Astrocyte (in vitro differentiated cells and primary cell): ENCODE results near the gene ZNF471. TPM values are rescaled to one million over a fixed set of nuclear protein-coding genes. Genes with fewer than 3 reads are reported as not detected.

ENCODE experiments used
- DNase-seq: peaks from one replicate; pipeline ENCODE4 v3.0.0-alpha.2; 2010; ENCODE audit warnings: low read depth
- FAIRE-seq: peaks from 2 replicates; lab custom pipeline; 2011; peaks lifted over from hg19 to GRCh38; lab: Jason Lieb, UNC
- H2AFZ ChIP-seq: 2 replicates; pipeline ENCODE4 v1.6.0; 2012; ENCODE audit warnings: low read depth, low read length, inconsistent platforms
- H3K27ac ChIP-seq: 2 replicates; pipeline ENCODE4 v1.5.1; 2011; ENCODE audit warnings: low read depth, low read length, inconsistent platforms
- H3K27me3 ChIP-seq: 2 replicates; pipeline ENCODE4 v1.6.0; 2011; ENCODE audit warnings: low read length, inconsistent platforms; ENCODE audit not compliant: insufficient read depth
- H3K36me3 ChIP-seq: 2 replicates; pipeline ENCODE4 v1.5.1; 2011; ENCODE audit warnings: low read length, inconsistent platforms; ENCODE audit not compliant: insufficient read depth
- H3K4me1 ChIP-seq: 2 replicates; pipeline ENCODE4 v1.5.1; 2011; ENCODE audit warnings: low read length, inconsistent platforms; ENCODE audit not compliant: insufficient read depth
- H3K4me2 ChIP-seq: 2 replicates; pipeline ENCODE4 v1.6.0; 2012; ENCODE audit warnings: low read length, inconsistent platforms
- H3K4me3 ChIP-seq: 2 replicates; pipeline ENCODE4 v1.5.1; 2011; ENCODE audit warnings: low read depth, mild to moderate bottlenecking, low read length, inconsistent platforms; ENCODE audit not compliant: insufficient read depth
- H3K79me2 ChIP-seq: 2 replicates; pipeline ENCODE4 v1.6.0; 2012; ENCODE audit warnings: mild to moderate bottlenecking, low read length, inconsistent platforms; ENCODE audit not compliant: insufficient read depth
- H3K9ac ChIP-seq: 2 replicates; pipeline ENCODE4 v1.6.0; 2012; ENCODE audit warnings: mild to moderate bottlenecking, low read length, inconsistent platforms
- H3K9me3 ChIP-seq: 2 replicates; pipeline ENCODE4 v1.5.1; 2012; ENCODE audit warnings: low read depth, mild to moderate bottlenecking, low read length, inconsistent platforms; ENCODE audit not compliant: insufficient read depth
- H4K20me1 ChIP-seq: 2 replicates; pipeline ENCODE4 v1.6.0; 2012; ENCODE audit warnings: low read length, inconsistent platforms; ENCODE audit not compliant: insufficient read depth
- H3K27ac Mint-ChIP-seq: one replicate; pipeline ENCODE4 v1.8.0; 2021; ENCODE audit warnings: mild to moderate bottlenecking, mixed read lengths; ENCODE audit not compliant: unreplicated experiment
- H3K27me3 Mint-ChIP-seq: one replicate; pipeline ENCODE4 v1.8.0; 2021; ENCODE audit warnings: low read depth, mixed read lengths; ENCODE audit not compliant: unreplicated experiment
- H3K36me3 Mint-ChIP-seq: one replicate; pipeline ENCODE4 v1.8.0; 2021; ENCODE audit warnings: low read depth, mixed read lengths; ENCODE audit not compliant: unreplicated experiment
- H3K4me1 Mint-ChIP-seq: one replicate; pipeline ENCODE4 v1.8.0; 2021; ENCODE audit warnings: low read depth, mixed read lengths; ENCODE audit not compliant: unreplicated experiment
- H3K4me3 Mint-ChIP-seq: one replicate; pipeline ENCODE4 v1.8.0; 2021; ENCODE audit warnings: mild to moderate bottlenecking, moderate library complexity, mixed read lengths; ENCODE audit not compliant: unreplicated experiment
- H3K9me3 Mint-ChIP-seq: one replicate; pipeline ENCODE4 v1.8.0; 2021; ENCODE audit warnings: mild to moderate bottlenecking, mixed read lengths; ENCODE audit not compliant: unreplicated experiment
- EZH2 ChIP-seq: IDR thresholded peaks from 2 replicates; pipeline ENCODE4 v1.6.1; 2012; ENCODE audit warnings: mild to moderate bottlenecking, low read length, inconsistent platforms; ENCODE audit not compliant: insufficient read depth
- total RNA-seq: library from RNA; stranded (reverse); gene quantifications from 2 replicates; pipeline ENCODE4 v1.2.1, GENCODE V29; 2021
- TF ChIP-seq, protein P1 (sequence below): IDR thresholded peaks from 2 replicates; pipeline ENCODE4 v1.5.1; 2011; ENCODE audit warnings: low read depth, mild to moderate bottlenecking, inconsistent platforms, low read length, moderate library complexity; ENCODE audit not compliant: insufficient read depth

ZNF471 gene
- total RNA-seq, 1 donor from 2014 or later = 0.77 TPM

DNA sequence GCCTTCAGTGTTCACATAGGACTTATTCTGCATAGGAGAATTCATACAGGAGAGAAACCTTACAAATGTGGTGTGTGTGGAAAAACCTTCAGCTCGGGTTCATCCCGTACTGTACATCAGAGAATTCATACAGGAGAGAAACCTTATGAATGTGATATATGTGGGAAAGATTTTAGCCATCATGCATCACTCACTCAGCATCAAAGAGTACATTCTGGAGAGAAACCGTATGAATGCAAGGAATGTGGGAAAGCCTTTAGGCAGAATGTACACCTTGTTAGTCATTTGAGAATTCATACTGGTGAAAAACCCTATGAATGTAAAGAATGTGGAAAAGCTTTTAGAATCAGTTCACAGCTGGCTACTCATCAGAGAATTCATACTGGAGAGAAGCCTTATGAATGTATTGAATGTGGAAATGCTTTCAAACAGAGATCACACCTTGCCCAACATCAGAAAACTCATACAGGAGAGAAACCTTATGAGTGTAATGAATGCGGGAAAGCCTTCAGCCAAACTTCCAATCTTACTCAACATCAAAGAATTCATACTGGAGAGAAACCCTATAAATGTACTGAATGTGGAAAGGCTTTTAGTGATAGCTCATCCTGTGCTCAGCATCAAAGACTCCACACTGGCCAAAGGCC is 17.7 kb downstream of the ZNF471 start:
- Mint-ChIP-seq H3K27me3 (no peaks in the 10 kb centered on the region), H3K27ac (no peak overlapping the region), H3K36me3 (no peaks in the 10 kb centered on the region), H3K4me3 (no peak overlapping the region), H3K9me3 (peaks cover 46% of the 10 kb centered on the region), H3K4me1 (no peaks in the 10 kb centered on the region)
- TF ChIP-seq EZH2 = no peak
- TF ChIP-seq, protein P1, sequence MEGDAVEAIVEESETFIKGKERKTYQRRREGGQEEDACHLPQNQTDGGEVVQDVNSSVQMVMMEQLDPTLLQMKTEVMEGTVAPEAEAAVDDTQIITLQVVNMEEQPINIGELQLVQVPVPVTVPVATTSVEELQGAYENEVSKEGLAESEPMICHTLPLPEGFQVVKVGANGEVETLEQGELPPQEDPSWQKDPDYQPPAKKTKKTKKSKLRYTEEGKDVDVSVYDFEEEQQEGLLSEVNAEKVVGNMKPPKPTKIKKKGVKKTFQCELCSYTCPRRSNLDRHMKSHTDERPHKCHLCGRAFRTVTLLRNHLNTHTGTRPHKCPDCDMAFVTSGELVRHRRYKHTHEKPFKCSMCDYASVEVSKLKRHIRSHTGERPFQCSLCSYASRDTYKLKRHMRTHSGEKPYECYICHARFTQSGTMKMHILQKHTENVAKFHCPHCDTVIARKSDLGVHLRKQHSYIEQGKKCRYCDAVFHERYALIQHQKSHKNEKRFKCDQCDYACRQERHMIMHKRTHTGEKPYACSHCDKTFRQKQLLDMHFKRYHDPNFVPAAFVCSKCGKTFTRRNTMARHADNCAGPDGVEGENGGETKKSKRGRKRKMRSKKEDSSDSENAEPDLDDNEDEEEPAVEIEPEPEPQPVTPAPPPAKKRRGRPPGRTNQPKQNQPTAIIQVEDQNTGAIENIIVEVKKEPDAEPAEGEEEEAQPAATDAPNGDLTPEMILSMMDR = no peak
- H3K4me3 ChIP-seq = no peak overlapping the region
- H3K27ac ChIP-seq = no peak overlapping the region
- DNase-seq = no peak
- no peaks in the 10 kb centered on the region for H3K27me3 ChIP-seq
- FAIRE-seq = no peak
- peaks cover 51% of the 10 kb centered on the region for H3K9me3 ChIP-seq
- no peaks in the 10 kb centered on the region for H3K4me1 ChIP-seq
- H2AFZ ChIP-seq = no peak overlapping the region
- no peaks in the 10 kb centered on the region for H4K20me1 ChIP-seq
- H3K9ac ChIP-seq = no peak overlapping the region
- H3K36me3 ChIP-seq = peaks cover 3% of the 10 kb centered on the region
- no peaks in the 10 kb centered on the region for H3K79me2 ChIP-seq
- H3K4me2 ChIP-seq = no peak overlapping the region

DNA sequence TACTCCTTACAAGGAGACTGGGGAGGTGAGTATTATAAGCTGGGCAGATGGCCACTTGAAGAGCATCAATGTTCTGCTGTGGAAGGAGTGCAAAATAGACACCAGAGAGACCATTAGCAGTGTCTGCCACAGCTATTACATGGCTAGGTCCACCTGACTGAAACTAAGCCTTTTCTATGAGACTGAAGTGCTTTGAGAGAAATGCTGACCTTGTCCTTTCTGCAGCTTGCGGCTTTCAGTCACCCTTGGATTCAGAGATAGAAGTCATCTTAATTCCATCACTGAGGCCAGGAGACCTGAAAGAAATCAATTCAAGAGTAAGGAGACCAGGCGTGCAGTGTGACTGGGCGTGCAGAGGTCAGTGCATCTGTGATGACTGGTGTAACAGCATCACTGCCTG is 29.8 kb downstream of the ZNF471 start:
- peaks cover 44% of the 10 kb centered on the region for H3K9me3 ChIP-seq
- TF ChIP-seq EZH2 = no peak
- TF ChIP-seq, protein P1 = no peak
- peaks cover 7% of the 10 kb centered on the region for H3K4me1 ChIP-seq
- H3K9ac ChIP-seq = no peak overlapping the region
- peak overlapping the region; percentile 90 for H3K4me2 ChIP-seq
- H3K79me2 ChIP-seq = peaks cover 6% of the 10 kb centered on the region
- FAIRE-seq (no peak), DNase-seq (no peak)
- Mint-ChIP-seq H3K27ac (no peak overlapping the region), H3K36me3 (peaks cover 16% of the 10 kb centered on the region), H3K4me1 (no peaks in the 10 kb centered on the region), H3K27me3 (no peaks in the 10 kb centered on the region), H3K9me3 (peaks cover 43% of the 10 kb centered on the region), H3K4me3 (peak overlapping the region; percentile 76)
- peaks cover 3% of the 10 kb centered on the region for H3K36me3 ChIP-seq
- H3K27me3 ChIP-seq = no peaks in the 10 kb centered on the region
- H4K20me1 ChIP-seq = no peaks in the 10 kb centered on the region
- H2AFZ ChIP-seq = no peak overlapping the region
- no peak overlapping the region for H3K27ac ChIP-seq
- H3K4me3 ChIP-seq = no peak overlapping the region

DNA sequence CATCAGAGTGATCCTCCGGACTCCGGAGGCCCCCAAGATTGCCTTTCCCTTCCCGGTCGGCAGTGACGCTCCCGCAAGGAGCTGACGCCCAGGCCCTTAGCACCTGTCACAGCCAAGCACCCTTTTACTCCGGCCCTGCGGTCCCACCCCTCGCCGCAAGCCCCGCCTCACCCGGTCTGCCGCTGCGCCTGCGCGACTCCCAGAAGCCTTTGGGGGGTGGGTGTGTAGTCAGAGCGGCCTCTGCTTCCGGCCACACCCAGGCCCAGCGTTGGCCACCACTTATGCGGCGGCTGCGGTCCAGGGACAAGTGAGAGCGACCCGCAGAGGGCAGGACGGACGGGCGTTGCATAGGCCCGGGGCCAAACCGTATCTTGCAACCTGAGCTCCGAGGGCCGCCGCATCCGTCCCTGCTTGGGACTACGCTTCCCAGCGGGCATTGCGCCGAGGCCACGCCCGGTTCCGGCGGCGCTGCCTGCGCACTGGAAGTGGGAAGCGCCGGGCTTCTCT is 30.7 kb downstream of the ZNF471 start:
- DNase-seq (peak; percentile 82), FAIRE-seq (no peak)
- Histone ChIP-seq H3K27me3 (no peaks in the 10 kb centered on the region), H3K9me3 (peaks cover 43% of the 10 kb centered on the region), H2AFZ (peak overlapping the region; percentile 99), H3K79me2 (peaks cover 6% of the 10 kb centered on the region), H3K36me3 (peaks cover 6% of the 10 kb centered on the region), H3K27ac (peak overlapping the region; percentile 80), H3K4me2 (peak overlapping the region; percentile 90), H4K20me1 (no peaks in the 10 kb centered on the region), H3K4me3 (peak overlapping the region; percentile 84), H3K4me1 (peaks cover 7% of the 10 kb centered on the region), H3K9ac (peak overlapping the region; percentile 77)
- Mint-ChIP-seq H3K27me3 (no peaks in the 10 kb centered on the region), H3K4me1 (no peaks in the 10 kb centered on the region), H3K9me3 (peaks cover 42% of the 10 kb centered on the region), H3K4me3 (peak overlapping the region; percentile 76), H3K36me3 (peaks cover 20% of the 10 kb centered on the region), H3K27ac (no peak overlapping the region)
- TF ChIP-seq, protein P1 = no peak
